A549 (cell line): ENCODE data around the gene KCNIP4. TPM values are rescaled to one million over a fixed set of nuclear protein-coding genes. Genes with fewer than 3 reads are reported as not detected.

Experiments used
- ATAC-seq, 2 experiments: fragments of 200-7000 bp in 1 of 2; fragments of >200 bp in 1 of 2; cut with Nextera tagmentation in 1 of 2; cut with Tn5 transposase in 1 of 2; 3 replicates each; pipeline versions ENCODE4 v1.8.0 to v1.9.1; 2018 to 2020; ENCODE audit warnings: mild to moderate bottlenecking in 1 of 2, moderate library complexity in 1 of 2
- CTCF ChIA-PET: fragments of 300-600 bp; sonication (Branson Sonifier 250); formaldehyde crosslinking; extraction: SDS; loops from one replicate; lab custom pipeline; 2021; ENCODE audit warnings: antibody characterized with exemption, inconsistent platforms; lab: Yijun Ruan, JAX
- POLR2A ChIA-PET: fragments of 350-600 bp; formaldehyde crosslinking; extraction: SDS; loops from one replicate; lab custom pipeline; 2021; ENCODE audit warnings: antibody characterized with exemption, inconsistent platforms; lab: Yijun Ruan, JAX
- DNase-seq, 2 experiments: peaks; one replicate each; pipeline versions ENCODE4 v3.0.0 to v3.0.0-alpha.2; 2011 to 2016; ENCODE audit warnings: low read depth in 1 of 2, low spot score in 1 of 2
- FAIRE-seq: peaks from 2 replicates; lab custom pipeline; 2011; peaks lifted over from hg19 to GRCh38; lab: Jason Lieb, UNC
- H3K27ac ChIP-seq, 2 experiments: fragments of >200 bp; sonication (Bioruptor Twin); formaldehyde crosslinking; 3 replicates each; pipeline ENCODE4 v1.5.1; 2016 to 2017
- H3K4me1 ChIP-seq: fragments of >200 bp; sonication (Bioruptor Twin); formaldehyde crosslinking; 3 replicates; pipeline ENCODE4 v1.6.1; 2016
- H3K4me2 ChIP-seq: fragments of >200 bp; sonication (Bioruptor Twin); formaldehyde crosslinking; 3 replicates; pipeline ENCODE4 v1.6.1; 2016
- H3K4me3 ChIP-seq: fragments of >200 bp; sonication (Bioruptor Twin); formaldehyde crosslinking; 3 replicates; pipeline ENCODE4 v1.5.1; 2016
- H3K9me3 ChIP-seq: fragments of >200 bp; sonication (Bioruptor Twin); formaldehyde crosslinking; 3 replicates; pipeline ENCODE4 v1.6.1; 2016
- BCL3 ChIP-seq: fragments of >200 bp; sonication (Bioruptor Twin); formaldehyde crosslinking; IDR thresholded peaks from 3 replicates; pipeline ENCODE4 v1.6.1; 2016
- CBX8 ChIP-seq: fragments of 200-600 bp; sonication (generic); IDR thresholded peaks from 2 replicates; pipeline ENCODE4 v1.6.1; 2016
- CHD2 ChIP-seq: fragments of 150-350 bp; IDR thresholded peaks from 2 replicates; pipeline ENCODE4 v1.6.1; 2014; ENCODE audit warnings: low read length; ENCODE audit not compliant: partially characterized antibody
- CHD4 ChIP-seq: fragments of 200-600 bp; sonication (generic); IDR thresholded peaks from 2 replicates; pipeline ENCODE4 v1.6.1; 2016; ENCODE audit warnings: antibody characterized with exemption, mild to moderate bottlenecking, borderline replicate concordance
- EHMT2 ChIP-seq: fragments of 200-600 bp; sonication (generic); IDR thresholded peaks from 2 replicates; pipeline ENCODE4 v1.6.1; 2016; ENCODE audit warnings: antibody characterized with exemption, low read depth, mild to moderate bottlenecking, moderate library complexity
- FOSB ChIP-seq: fragments of 250-450 bp; sonication (Bioruptor Pico); IDR thresholded peaks from 2 replicates; pipeline ENCODE4 v1.5.0; 2020; ENCODE audit warnings: mild to moderate bottlenecking, moderate library complexity
- FOSL2 ChIP-seq, 2 experiments: fragments of 450-650 bp in 1 of 2; fragments of >200 bp in 1 of 2; sonication (Bioruptor Twin) in 1 of 2; formaldehyde crosslinking; IDR thresholded peaks; 2 replicates each; pipeline versions ENCODE4 v1.5.0 to v1.6.1; 2016 to 2020; ENCODE audit warnings: mild to moderate bottlenecking in 1 of 2, moderate library complexity in 1 of 2
- GATA3 ChIP-seq: IDR thresholded peaks from 2 replicates; pipeline ENCODE4 v1.6.1; 2012; ENCODE audit warnings: borderline replicate concordance
- HOXB13 ChIP-seq: fragments of 250-450 bp; sonication (Bioruptor Pico); IDR thresholded peaks from 2 replicates; pipeline ENCODE4 v1.5.0; 2020; ENCODE audit warnings: low read depth, mild to moderate bottlenecking, moderate library complexity
- HOXB5 ChIP-seq: fragments of 250-450 bp; sonication (Bioruptor Pico); IDR thresholded peaks from 2 replicates; pipeline ENCODE4 v1.5.0; 2020; ENCODE audit warnings: mild to moderate bottlenecking, moderate library complexity
- JUN ChIP-seq, 2 experiments: fragments of >200 bp; sonication (Bioruptor Twin); formaldehyde crosslinking; IDR thresholded peaks; 2 replicates in 1 of 2; 3 replicates in 1 of 2; pipeline ENCODE4 v1.6.1; 2016 to 2017
- JUNB ChIP-seq: fragments of >200 bp; sonication (Bioruptor Twin); formaldehyde crosslinking; IDR thresholded peaks from 2 replicates; pipeline ENCODE4 v1.6.1; 2016
- MAFK ChIP-seq: fragments of 450-650 bp; IDR thresholded peaks from 2 replicates; pipeline ENCODE4 v1.6.1; 2014; ENCODE audit not compliant: partially characterized antibody
- MYC ChIP-seq: IDR thresholded peaks from 2 replicates; pipeline ENCODE4 v1.6.1; 2012; ENCODE audit warnings: mild to moderate bottlenecking, inconsistent platforms, low read length, improper control_type of control experiment, borderline replicate concordance
- NPAS2 ChIP-seq: fragments of 250-450 bp; sonication (Bioruptor Pico); IDR thresholded peaks from 2 replicates; pipeline ENCODE4 v1.8.0; 2022; ENCODE audit warnings: mild to moderate bottlenecking, moderate library complexity, borderline replicate concordance
- NR3C1 ChIP-seq: fragments of >200 bp; sonication (Bioruptor Twin); formaldehyde crosslinking; IDR thresholded peaks from 3 replicates; pipeline ENCODE4 v1.6.1; 2017
- POLR2A ChIP-seq: IDR thresholded peaks from 2 replicates; pipeline ENCODE4 v1.6.1; 2012; ENCODE audit warnings: mild to moderate bottlenecking, low read length
- POLR2AphosphoS2 ChIP-seq: conservative IDR thresholded peaks from 2 replicates; pipeline ENCODE4 v1.6.1; 2012; ENCODE audit warnings: low read length, improper control_type of control experiment, inconsistent platforms
- RARB ChIP-seq: fragments of 250-450 bp; sonication (Bioruptor Pico); IDR thresholded peaks from 2 replicates; pipeline ENCODE4 v1.8.0; 2021; ENCODE audit warnings: mild to moderate bottlenecking, moderate library complexity
- RFX5 ChIP-seq: fragments of 450-650 bp; IDR thresholded peaks from 2 replicates; pipeline ENCODE4 v1.7.1; 2014; ENCODE audit warnings: antibody characterized with exemption, mild to moderate bottlenecking, moderate library complexity
- RNF2 ChIP-seq: fragments of 200-600 bp; sonication (generic); IDR thresholded peaks from 2 replicates; pipeline ENCODE4 v1.6.1; 2016; ENCODE audit warnings: low read depth, mild to moderate bottlenecking, antibody characterized with exemption, moderate library complexity, borderline replicate concordance
- SREBF2 ChIP-seq: fragments of 450-650 bp; IDR thresholded peaks from 2 replicates; pipeline ENCODE4 v1.6.1; 2014; ENCODE audit warnings: mild to moderate bottlenecking, moderate library complexity
- TP53 ChIP-seq: fragments of 250-450 bp; sonication (Bioruptor Pico); IDR thresholded peaks from 2 replicates; pipeline ENCODE4 v1.5.0; 2021; ENCODE audit warnings: mild to moderate bottlenecking, moderate library complexity
- ZFP36 ChIP-seq: fragments of 450-650 bp; IDR thresholded peaks from 2 replicates; pipeline ENCODE4 v1.6.1; 2014; ENCODE audit warnings: borderline replicate concordance; ENCODE audit not compliant: partially characterized antibody
- ZNF302 ChIP-seq: fragments of 250-450 bp; sonication (Bioruptor Pico); IDR thresholded peaks from 2 replicates; pipeline ENCODE4 v1.9.0; 2021; ENCODE audit warnings: inconsistent platforms, mild to moderate bottlenecking, moderate library complexity
- ZSCAN20 ChIP-seq: fragments of 250-450 bp; sonication (Bioruptor Pico); IDR thresholded peaks from 2 replicates; pipeline ENCODE4 v1.8.0; 2022; ENCODE audit warnings: mild to moderate bottlenecking, moderate library complexity
- WGBS: methylation state at CpG from one replicate; pipeline ENCODE4 v1.1.6; 2017; ENCODE audit errors: missing lambda C conversion rate; 5-methylcytosine and 5-hydroxymethylcytosine counted together
- polyA plus RNA-seq, 4 experiments: library from polyadenylated mRNA; depleted of rRNA in 3 of 4; stranded (reverse); fragments of >200 nt; fragmentation: RNase III in 1 of 4; extraction: RNeasy Plus Mini Kit Qiagen cat#74134 plus additional on column Dnase treatment in 1 of 4; gene quantifications; 2 replicates in 3 of 4; 3 replicates in 1 of 4; pipeline ENCODE4 v1.2.3, GENCODE V29; 2011 to 2017
- TF ChIP-seq, protein P1 (sequence below): fragments of 250-450 bp; sonication (Bioruptor Pico); IDR thresholded peaks from 2 replicates; pipeline ENCODE4 v1.5.0; 2021; ENCODE audit warnings: mild to moderate bottlenecking, moderate library complexity, borderline replicate concordance

Gene KCNIP4
- polyA plus RNA-seq, 2 of the 4 experiments (the other 2 are of a cell fraction), result not detected

GRCh38 chr4:20860878-20861277, 1087.7 kb downstream of the KCNIP4 start:
- Histone ChIP-seq H3K27ac (no peak overlapping the region), H3K4me3 (no peak overlapping the region), H3K4me2 (no peak overlapping the region), H3K9me3 (no peaks in the 10 kb centered on the region), H3K4me1 (no peaks in the 10 kb centered on the region)
- no peak for FAIRE-seq
- no peak for ATAC-seq
- no peak for TF ChIP-seq RARB (CRISPR knock-in tag)
- TF ChIP-seq GATA3, result no peak
- TF ChIP-seq RNF2, result no peak
- no peak for TF ChIP-seq POLR2AphosphoS2
- no peak for TF ChIP-seq ZSCAN20 (CRISPR knock-in tag)
- no peak for TF ChIP-seq ZFP36
- TF ChIP-seq MYC, result no peak
- TF ChIP-seq SREBF2, result no peak
- TF ChIP-seq EHMT2, result no peak
- no peak for TF ChIP-seq CHD2
- TF ChIP-seq FOSL2 (IDR thresholded peaks at IDR 0.05), result no peak
- no peak for TF ChIP-seq FOSL2 (CRISPR knock-in tag; IDR thresholded peaks at IDR 0.05)
- no peak for TF ChIP-seq FOSB (CRISPR knock-in tag)
- TF ChIP-seq HOXB13, result no peak
- TF ChIP-seq RFX5, result no peak
- ChIA-PET CTCF (no interaction called here), POLR2A (no interaction called here)
- WGBS, result 0% methylated on average over 3 of the region's 3 CpGs
- DNase-seq, result no peak

DNA sequence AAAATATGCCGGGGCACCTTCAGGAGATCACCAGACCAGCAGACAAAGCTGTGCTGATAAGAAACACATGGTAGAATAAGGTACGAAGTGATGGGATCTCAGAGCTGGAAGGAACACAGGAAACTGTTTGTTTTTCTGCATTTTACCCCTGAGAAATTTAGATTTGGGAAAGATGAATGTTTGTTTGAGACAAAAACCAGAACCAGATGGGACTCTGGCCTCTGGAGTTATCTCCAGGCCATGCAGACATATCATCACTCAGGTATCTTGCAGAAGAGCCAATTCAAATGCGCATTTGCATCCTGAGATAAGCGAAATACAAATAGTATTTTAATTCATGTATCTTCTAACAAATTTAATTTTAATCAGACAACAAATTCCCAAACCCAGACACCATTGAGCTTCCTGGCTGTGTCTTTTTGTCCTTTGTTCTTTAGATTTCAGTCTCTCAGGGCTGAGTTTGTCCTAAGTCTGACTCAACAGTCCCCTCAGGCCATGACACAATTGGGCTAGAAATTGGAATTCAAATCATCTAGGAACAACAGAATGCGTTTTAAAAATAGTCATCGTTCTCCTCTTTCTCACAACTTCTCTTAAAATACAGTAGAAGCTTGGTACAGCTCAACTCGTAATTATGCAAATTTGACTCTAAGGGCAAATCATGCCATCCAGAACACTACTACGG, 1089.3 kb downstream of the KCNIP4 start:
- FAIRE-seq (no peak), DNase-seq (no peak), ATAC-seq (no peak)
- no peaks in the 10 kb centered on the region for H3K4me1 ChIP-seq
- no peaks in the 10 kb centered on the region for H3K9me3 ChIP-seq
- 25% methylated on average over 8 of the region's 8 CpGs for WGBS
- ChIA-PET CTCF (no interaction called here), POLR2A (interaction anchor here (0.6 kb wide), 1 partner anchor 1916 kb away, joined by 3 read pairs; no protein-coding TSS in a partner anchor)
- TF ChIP-seq BCL3 (no peak), ZNF302 (CRISPR knock-in tag) (no peak), NPAS2 (no peak), CHD4 (no peak), CHD2 (no peak), MAFK (no peak), JUN (IDR thresholded peaks at IDR 0.05) (no peak), HOXB13 (no peak), FOSB (CRISPR knock-in tag) (no peak), NR3C1 (no peak), JUNB (no peak), HOXB5 (CRISPR knock-in tag) (no peak), RNF2 (no peak), TP53 (no peak), CBX8 (no peak), SREBF2 (no peak), POLR2A (no peak)
- TF ChIP-seq, protein P1, sequence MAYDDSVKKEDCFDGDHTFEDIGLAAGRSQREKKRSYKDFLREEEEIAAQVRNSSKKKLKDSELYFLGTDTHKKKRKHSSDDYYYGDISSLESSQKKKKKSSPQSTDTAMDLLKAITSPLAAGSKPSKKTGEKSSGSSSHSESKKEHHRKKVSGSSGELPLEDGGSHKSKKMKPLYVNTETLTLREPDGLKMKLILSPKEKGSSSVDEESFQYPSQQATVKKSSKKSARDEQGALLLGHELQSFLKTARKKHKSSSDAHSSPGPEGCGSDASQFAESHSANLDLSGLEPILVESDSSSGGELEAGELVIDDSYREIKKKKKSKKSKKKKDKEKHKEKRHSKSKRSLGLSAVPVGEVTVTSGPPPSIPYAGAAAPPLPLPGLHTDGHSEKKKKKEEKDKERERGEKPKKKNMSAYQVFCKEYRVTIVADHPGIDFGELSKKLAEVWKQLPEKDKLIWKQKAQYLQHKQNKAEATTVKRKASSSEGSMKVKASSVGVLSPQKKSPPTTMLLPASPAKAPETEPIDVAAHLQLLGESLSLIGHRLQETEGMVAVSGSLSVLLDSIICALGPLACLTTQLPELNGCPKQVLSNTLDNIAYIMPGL, result no peak
- H3K27ac ChIP-seq, result no peak overlapping the region
- no peak overlapping the region for H3K4me2 ChIP-seq
- no peak overlapping the region for H3K4me3 ChIP-seq
